ENCODE measurements around the gene TSPEAR.

Gene TSPEAR

DNA sequence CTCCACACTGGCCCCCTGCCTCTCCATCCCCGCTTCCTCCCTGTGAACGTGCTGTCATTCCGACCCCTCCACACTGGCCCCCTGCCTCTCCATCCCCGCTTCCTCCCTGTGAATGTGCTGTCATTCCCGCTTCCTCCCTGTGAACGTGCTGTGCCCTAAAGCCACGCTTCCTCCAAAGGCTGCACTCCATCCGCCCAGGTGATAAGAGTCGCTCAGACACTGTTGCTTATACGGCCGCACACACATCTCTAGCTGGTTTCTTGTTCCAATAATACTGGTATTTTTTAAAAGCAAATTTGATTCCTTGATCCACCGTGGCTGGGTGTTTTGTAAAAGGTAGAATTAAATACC, 39.3 kb upstream of the TSPEAR start:
- Histone ChIP-seq H3K9me3 (ENCODE audit: control insufficient read depth, insufficient read depth, low read length) (peaks cover 16% of the 10 kb centered on the region; the same call in 1 of the 2 replicates), H3K9ac (ENCODE audit: low read depth, low read length) (no peak overlapping the region)

DNA sequence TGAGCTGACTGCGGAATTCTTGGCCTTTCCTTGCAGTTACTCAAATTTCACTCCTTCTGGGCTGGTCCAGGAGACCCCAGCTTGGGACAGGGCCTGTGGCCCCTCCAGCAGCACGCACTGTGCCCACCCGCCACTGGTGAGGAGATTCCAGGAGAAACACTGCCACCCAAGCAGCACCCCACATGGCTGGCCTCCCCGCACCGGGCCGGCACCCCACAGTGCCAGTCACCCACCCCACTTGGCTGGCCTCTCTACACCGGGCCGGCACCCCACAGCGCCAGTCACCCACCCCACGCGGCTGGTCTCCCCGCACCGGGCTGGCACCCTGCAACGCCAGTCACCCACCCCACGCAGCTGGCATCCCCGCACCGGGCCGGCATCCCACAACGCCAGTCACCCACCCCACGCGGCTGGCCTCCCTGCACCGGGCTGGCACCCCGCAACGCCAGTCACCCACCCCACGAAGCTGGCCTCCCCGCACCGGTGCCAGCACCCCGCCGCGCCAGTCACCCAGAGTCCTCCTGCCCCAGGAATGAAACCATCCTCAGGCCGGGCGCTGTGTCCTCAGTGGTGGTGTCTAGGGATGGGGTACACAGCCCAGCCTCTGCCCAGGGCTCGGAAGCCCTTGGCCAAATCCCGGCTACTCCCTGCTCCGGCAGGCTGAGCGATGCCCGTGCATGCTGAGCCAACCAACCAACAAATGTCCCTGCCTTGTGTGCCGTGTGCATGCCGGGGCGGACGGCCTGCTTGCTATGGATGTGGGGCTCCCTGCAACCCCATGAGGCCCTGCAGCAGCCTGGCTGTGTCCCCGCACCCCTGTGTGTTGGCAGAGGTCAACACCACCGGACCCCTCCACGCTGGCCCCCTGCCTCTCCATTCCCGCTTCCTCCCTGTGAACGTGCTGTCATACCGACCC, 38.6 kb upstream of the TSPEAR start:
- H3K36me3 ChIP-seq (ENCODE audit: insufficient read depth, low read length): no peaks in the 10 kb centered on the region
- H3K4me1 ChIP-seq (ENCODE audit: insufficient read depth, low read length): peaks cover 11% of the 10 kb centered on the region
- peak overlapping the region; percentile 51 for H3K9ac ChIP-seq (ENCODE audit: low read depth, low read length)
- peaks cover 16% of the 10 kb centered on the region; the same call in 1 of the 2 replicates for H3K9me3 ChIP-seq (ENCODE audit: control insufficient read depth, insufficient read depth, low read length)

More for the DNA sequence above, 39.3 kb upstream of the TSPEAR start:
- Histone ChIP-seq H3K4me1 (ENCODE audit: insufficient read depth, low read length) (peaks cover 11% of the 10 kb centered on the region), H3K36me3 (ENCODE audit: insufficient read depth, low read length) (no peaks in the 10 kb centered on the region)

- Histone ChIP-seq H3K36me3 (ENCODE audit: insufficient read depth, low read length) (no peaks in the 10 kb centered on the region), H3K9me3 (ENCODE audit: control insufficient read depth, insufficient read depth, low read length) (peaks cover 14% of the 10 kb centered on the region; the same call in 1 of the 2 replicates), H3K9ac (ENCODE audit: low read depth, low read length) (peak overlapping the region; percentile 51), H3K4me1 (ENCODE audit: insufficient read depth, low read length) (peaks cover 11% of the 10 kb centered on the region)
Observed at GRCh38 chr21:44749116-44749758, 37.9 kb upstream of the TSPEAR start.

- peaks cover 11% of the 10 kb centered on the region for H3K4me1 ChIP-seq (ENCODE audit: insufficient read depth, low read length)
- H3K9ac ChIP-seq (ENCODE audit: low read depth, low read length): peak overlapping the region; percentile 51
- H3K36me3 ChIP-seq (ENCODE audit: insufficient read depth, low read length): no peaks in the 10 kb centered on the region
- H3K9me3 ChIP-seq (ENCODE audit: control insufficient read depth, insufficient read depth, low read length): peaks cover 14% of the 10 kb centered on the region; the same call in 1 of the 2 replicates
Observed at GRCh38 chr21:44748621-44749020, 37.2 kb upstream of the TSPEAR start.

DNA sequence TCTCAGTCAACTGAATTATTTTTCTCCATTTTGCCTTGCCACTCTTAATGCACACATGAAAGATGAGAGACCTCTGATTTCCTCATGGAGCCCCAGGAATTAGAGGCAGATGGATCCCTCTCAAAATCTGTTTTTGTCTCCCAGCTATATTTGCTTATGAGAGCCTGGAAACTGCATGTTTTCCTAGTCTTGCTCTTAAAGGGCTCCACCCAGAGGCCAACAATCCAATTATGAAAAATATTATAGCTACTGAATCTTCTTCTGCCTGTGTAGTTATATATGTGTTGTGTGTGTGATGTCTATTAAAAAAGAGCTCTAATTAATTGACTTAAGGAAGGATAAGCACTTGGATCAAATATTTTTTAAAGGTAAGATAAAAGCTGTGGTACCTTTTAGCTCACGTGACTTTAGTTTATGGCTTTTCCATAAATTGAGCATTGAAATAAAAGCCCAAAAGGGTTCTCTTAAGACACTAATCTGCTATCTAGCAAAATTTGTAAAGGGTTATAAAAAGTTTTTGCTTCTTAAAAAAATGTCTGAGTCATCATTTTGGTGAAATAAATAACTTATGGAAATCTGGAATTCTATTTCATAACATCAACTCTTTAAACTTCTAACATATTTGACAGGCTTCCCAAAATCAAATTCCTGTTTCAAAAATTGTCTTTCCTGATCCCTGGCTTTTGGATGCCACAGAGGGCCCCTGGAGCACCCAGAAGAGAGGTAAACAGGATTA, 31.2 kb upstream of the TSPEAR start:
- H3K4me1 ChIP-seq (ENCODE audit: insufficient read depth, low read length): no peaks in the 10 kb centered on the region
- no peaks in the 10 kb centered on the region for H3K36me3 ChIP-seq (ENCODE audit: insufficient read depth, low read length)
- peaks cover 29% of the 10 kb centered on the region for H3K9me3 ChIP-seq (ENCODE audit: control insufficient read depth, insufficient read depth, low read length)
- H3K9ac ChIP-seq (ENCODE audit: low read depth, low read length): no peak overlapping the region

DNA sequence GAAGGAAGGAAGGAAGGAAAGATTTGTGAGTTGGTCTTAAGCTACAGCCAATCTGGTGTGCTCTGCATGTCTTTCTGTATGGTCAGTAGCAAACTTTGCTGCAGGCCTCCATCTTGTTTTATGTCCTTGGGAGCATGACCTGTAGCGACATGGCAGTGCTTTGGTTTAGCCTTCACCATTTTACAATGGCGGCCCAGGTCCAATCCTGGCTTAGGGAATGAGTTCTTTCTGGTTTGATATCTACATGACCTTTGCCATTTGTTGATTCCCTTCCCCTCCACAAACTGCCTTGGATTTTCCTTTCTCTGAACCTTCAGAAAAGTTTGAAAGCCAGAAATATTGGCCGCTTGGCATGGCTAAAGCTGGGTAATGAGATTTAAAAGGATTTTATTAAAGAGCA, 30.5 kb upstream of the TSPEAR start:
- no peaks in the 10 kb centered on the region for H3K36me3 ChIP-seq (ENCODE audit: insufficient read depth, low read length)
- H3K9me3 ChIP-seq (ENCODE audit: control insufficient read depth, insufficient read depth, low read length): peaks cover 30% of the 10 kb centered on the region
- H3K4me1 ChIP-seq (ENCODE audit: insufficient read depth, low read length): no peaks in the 10 kb centered on the region
- H3K9ac ChIP-seq (ENCODE audit: low read depth, low read length): no peak overlapping the region

- peaks cover 29% of the 10 kb centered on the region for H3K9me3 ChIP-seq (ENCODE audit: control insufficient read depth, insufficient read depth, low read length)
- no peaks in the 10 kb centered on the region for H3K4me1 ChIP-seq (ENCODE audit: insufficient read depth, low read length)
- no peaks in the 10 kb centered on the region for H3K36me3 ChIP-seq (ENCODE audit: insufficient read depth, low read length)
- no peak overlapping the region for H3K9ac ChIP-seq (ENCODE audit: low read depth, low read length)
Observed at GRCh38 chr21:44740742-44741141, 29.4 kb upstream of the TSPEAR start.

GRCh38 chr21:44739316-44739715, 27.9 kb upstream of the TSPEAR start:
- Histone ChIP-seq H3K9ac (ENCODE audit: low read depth, low read length) (no peak overlapping the region), H3K36me3 (ENCODE audit: insufficient read depth, low read length) (no peaks in the 10 kb centered on the region), H3K4me1 (ENCODE audit: insufficient read depth, low read length) (no peaks in the 10 kb centered on the region), H3K9me3 (ENCODE audit: control insufficient read depth, insufficient read depth, low read length) (peaks cover 29% of the 10 kb centered on the region)

DNA sequence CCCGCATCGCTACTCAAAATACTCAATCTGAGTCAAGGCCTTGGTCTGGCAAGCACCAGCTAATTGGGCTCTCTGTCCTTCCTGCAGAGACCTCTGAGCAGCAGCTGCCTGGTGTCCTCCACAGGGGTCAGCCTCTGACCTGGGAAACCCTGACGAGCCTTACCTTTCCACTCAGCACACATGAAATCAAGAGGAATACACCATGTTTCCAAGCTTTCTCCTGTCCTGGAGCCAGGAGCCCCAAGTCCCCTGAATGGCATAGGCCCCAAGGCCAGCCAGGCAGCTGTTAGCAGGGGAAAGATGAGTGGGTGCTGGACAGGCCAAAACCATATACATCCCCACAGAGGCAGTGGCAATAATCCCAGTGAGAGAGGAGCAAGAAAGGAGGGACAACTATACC, 27.2 kb upstream of the TSPEAR start:
- peaks cover 29% of the 10 kb centered on the region for H3K9me3 ChIP-seq (ENCODE audit: control insufficient read depth, insufficient read depth, low read length)

GRCh38 chr21:44737706-44738354, 26.5 kb upstream of the TSPEAR start:
- Histone ChIP-seq H3K9me3 (ENCODE audit: control insufficient read depth, insufficient read depth, low read length) (peaks cover 29% of the 10 kb centered on the region), H3K36me3 (ENCODE audit: insufficient read depth, low read length) (no peaks in the 10 kb centered on the region), H3K9ac (ENCODE audit: low read depth, low read length) (no peak overlapping the region), H3K4me1 (ENCODE audit: insufficient read depth, low read length) (no peaks in the 10 kb centered on the region)

More for the DNA sequence above, 27.2 kb upstream of the TSPEAR start:
- no peaks in the 10 kb centered on the region for H3K4me1 ChIP-seq (ENCODE audit: insufficient read depth, low read length)
- H3K9ac ChIP-seq (ENCODE audit: low read depth, low read length): no peak overlapping the region
- H3K36me3 ChIP-seq (ENCODE audit: insufficient read depth, low read length): no peaks in the 10 kb centered on the region

- peaks cover 29% of the 10 kb centered on the region for H3K9me3 ChIP-seq (ENCODE audit: control insufficient read depth, insufficient read depth, low read length)
- no peaks in the 10 kb centered on the region for H3K36me3 ChIP-seq (ENCODE audit: insufficient read depth, low read length)
- no peak overlapping the region for H3K9ac ChIP-seq (ENCODE audit: low read depth, low read length)
- no peaks in the 10 kb centered on the region for H3K4me1 ChIP-seq (ENCODE audit: insufficient read depth, low read length)
Observed at GRCh38 chr21:44736291-44737004, 25.1 kb upstream of the TSPEAR start.

DNA sequence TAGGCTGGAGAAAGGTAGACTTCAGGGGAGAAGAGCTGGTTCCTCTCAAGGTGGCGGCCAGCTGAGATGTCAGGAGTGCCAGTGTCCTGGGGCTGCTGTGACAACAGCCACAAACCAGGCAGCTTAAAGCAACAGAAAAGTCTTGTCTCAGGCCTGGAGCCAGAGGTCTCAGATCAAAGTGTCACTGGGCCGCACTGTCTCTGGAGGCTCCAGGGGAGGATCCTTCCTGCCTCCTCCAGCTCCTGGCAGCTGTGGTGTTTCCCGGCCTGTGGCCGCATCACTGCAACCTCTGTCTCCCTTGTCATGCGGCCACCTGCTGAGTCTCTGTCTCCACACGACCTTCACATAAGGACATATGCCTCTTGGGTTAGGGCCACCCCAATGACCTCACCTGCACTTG, 24.4 kb upstream of the TSPEAR start:
- Histone ChIP-seq H3K9ac (ENCODE audit: low read depth, low read length) (no peak overlapping the region), H3K4me1 (ENCODE audit: insufficient read depth, low read length) (no peaks in the 10 kb centered on the region), H3K36me3 (ENCODE audit: insufficient read depth, low read length) (no peaks in the 10 kb centered on the region), H3K9me3 (ENCODE audit: control insufficient read depth, insufficient read depth, low read length) (peaks cover 29% of the 10 kb centered on the region)

DNA sequence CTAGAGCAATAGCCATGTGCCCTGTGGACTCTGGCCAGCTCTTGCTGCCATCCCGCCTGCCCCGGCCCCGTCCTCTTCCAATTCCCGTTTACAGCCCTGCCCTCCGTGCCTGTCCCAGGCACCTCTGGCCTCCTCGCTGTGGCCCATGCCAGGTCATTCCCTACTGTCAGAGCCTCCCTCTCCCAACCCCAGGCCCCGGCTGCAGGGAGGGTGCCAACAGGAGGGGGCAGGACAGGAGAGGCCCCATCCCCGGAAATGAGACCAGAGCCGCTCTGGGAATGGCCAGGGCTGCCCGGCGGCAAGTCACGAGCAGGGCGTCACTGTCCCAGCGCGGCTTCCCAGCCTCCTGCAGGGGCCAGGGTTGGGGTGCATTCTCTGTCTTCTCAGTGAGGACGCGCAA, 23.5 kb upstream of the TSPEAR start:
- Histone ChIP-seq H3K9me3 (ENCODE audit: control insufficient read depth, insufficient read depth, low read length) (peaks cover 22% of the 10 kb centered on the region), H3K9ac (ENCODE audit: low read depth, low read length) (no peak overlapping the region), H3K36me3 (ENCODE audit: insufficient read depth, low read length) (no peaks in the 10 kb centered on the region), H3K4me1 (ENCODE audit: insufficient read depth, low read length) (no peaks in the 10 kb centered on the region)

All from ES-I3 (cell line).